NOMO-1 treated with dmso at 0.1 percent for 144 hours (cell line): ENCODE measurements around the gene RGS1.

Experiments
- DNase-seq: peaks from one replicate; lab custom pipeline; 2025; ENCODE audit not compliant: unreplicated experiment; lab: John Stamatoyannopoulos, UW

RGS1 gene

GRCh38 chr1:192553741-192554140 is 21.8 kb upstream of the RGS1 start:
- no peak for DNase-seq

GRCh38 chr1:192554904-192555303 is 20.7 kb upstream of the RGS1 start:
- DNase-seq, result no peak

DNA sequence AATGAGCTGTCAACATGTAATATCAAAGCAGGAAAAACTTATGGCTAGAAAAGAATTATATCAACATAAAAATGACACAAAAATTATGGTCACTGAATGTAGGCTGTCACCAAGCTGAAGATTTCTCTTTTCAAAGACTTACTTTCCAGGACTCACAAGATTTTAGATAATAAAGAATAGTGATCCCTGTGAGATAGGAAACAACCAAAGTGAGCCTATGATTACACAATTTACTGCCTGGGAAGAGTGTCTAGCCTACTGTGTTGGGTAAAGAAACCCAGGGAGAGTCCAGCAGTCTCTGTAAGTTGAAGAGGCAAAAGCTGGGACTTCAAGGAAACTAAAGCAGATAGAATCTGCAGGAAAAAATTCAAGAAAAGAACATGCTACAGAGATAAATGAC is 20.2 kb upstream of the RGS1 start:
- DNase-seq, result no peak

- no peak for DNase-seq
Measured at GRCh38 chr1:192557841-192558595, 17.6 kb upstream of the RGS1 start.

DNA sequence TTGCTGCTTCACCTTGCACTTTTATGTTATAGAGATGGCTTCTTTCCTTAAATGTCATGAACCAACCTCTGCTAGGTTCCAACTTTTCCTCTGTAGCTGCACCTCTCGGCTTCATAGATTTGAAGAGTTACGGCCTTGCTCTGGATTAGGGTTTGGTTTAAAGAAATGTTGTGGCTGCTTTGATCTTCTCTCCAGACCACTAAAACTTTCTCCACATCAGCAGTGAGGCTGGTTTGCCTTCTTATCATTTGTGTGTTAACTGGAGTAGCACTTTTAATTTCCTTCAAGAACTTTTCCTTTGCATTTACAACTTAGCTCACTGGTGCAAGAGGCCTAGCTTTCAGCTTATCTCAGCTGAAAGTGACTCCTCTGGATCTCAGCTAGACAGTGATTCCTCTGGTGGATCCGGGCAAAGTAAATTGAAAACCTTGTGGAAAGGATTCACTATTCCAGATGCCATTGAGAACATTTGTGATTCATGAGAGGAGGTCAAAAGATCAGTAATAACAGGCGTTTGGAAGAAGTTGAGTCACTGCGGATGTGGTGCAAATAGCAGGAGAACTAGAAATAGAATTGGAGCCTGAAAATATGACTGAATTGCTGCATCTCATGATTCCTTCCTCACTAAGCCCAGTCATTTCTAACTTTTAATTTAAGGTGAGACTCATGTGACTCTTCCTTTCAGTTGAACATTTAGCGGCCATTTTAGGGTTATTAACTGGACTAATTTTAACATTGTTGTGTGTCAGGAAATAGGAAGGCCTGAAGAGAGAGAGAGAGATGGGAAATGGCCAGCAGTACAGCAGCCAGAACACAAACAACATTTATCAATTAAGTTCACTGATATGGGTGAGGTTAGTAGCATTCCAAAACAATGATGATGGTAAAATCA is 16.2 kb upstream of the RGS1 start:
- DNase-seq, result peak; percentile 73

GRCh38 chr1:192561301-192561700 is 14.3 kb upstream of the RGS1 start:
- DNase-seq, result no peak

DNA sequence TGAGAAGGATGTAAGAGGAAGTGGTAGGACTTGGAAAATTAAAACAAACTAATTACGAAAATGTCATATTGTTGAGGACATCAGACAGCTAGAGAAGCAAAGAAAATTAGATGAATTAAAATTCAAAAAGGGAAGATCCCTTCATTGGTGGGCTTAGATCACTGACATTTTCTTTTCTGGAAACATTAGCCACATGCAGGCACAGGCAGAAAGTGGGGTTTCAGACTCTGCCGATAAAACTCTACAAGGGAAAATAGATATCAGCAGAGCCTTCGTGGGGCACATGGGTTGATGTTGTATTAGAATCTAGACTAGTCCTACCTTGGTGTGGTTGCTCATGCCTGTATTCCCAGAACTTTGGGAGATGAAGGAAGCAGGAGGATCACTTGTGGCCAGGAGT is 12.4 kb upstream of the RGS1 start:
- no peak for DNase-seq

GRCh38 chr1:192564099-192564498 is 11.5 kb upstream of the RGS1 start:
- DNase-seq, result no peak

GRCh38 chr1:192565946-192566345 is 9.6 kb upstream of the RGS1 start:
- DNase-seq, result no peak

DNA sequence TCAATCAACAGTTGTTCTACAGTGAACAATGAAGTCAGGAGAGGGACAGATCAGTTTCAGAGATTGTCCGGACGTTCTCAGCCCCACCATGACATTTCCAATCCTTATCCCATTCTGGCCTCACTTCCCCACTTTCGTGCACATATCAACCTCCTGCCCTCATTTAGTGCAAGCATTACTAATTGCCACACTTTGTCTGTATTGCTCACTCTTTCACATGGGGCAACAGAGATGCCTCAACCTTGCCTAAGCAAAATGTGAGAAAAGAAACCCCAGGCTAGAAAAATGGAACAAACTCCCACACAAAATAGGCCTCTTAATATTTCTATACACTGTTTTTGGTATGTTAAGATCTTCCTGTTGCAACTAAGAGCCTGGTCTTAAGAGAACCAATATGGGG is 8.9 kb upstream of the RGS1 start:
- DNase-seq, result no peak

DNA sequence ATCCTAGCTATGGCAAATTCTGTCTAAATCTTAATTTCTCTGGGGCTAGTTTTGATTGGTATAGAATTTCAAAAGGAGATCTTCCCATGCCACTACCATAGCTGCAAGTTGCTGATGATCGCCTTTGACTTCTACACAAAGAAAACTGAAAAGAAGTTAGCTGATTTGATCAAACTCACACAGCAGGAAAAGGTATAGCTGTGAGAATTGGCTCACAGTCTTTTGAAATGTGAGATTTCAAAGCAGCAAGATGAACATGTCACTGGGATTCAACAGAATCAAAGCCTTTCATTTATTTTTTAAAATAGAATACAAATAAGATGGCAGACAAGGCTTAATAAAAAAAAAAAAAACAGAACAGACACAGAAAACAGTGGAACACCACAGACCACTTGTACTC is 7.5 kb upstream of the RGS1 start:
- no peak for DNase-seq

GRCh38 chr1:192571668-192572067 is 3.9 kb upstream of the RGS1 start:
- DNase-seq, result no peak

GRCh38 chr1:192573499-192573898 is 2.1 kb upstream of the RGS1 start:
- no peak for DNase-seq

GRCh38 chr1:192574073-192574472 is 1.5 kb upstream of the RGS1 start:
- DNase-seq, result no peak

GRCh38 chr1:192576190-192577144 is 894 bp downstream of the RGS1 start:
- DNase-seq, result no peak

DNA sequence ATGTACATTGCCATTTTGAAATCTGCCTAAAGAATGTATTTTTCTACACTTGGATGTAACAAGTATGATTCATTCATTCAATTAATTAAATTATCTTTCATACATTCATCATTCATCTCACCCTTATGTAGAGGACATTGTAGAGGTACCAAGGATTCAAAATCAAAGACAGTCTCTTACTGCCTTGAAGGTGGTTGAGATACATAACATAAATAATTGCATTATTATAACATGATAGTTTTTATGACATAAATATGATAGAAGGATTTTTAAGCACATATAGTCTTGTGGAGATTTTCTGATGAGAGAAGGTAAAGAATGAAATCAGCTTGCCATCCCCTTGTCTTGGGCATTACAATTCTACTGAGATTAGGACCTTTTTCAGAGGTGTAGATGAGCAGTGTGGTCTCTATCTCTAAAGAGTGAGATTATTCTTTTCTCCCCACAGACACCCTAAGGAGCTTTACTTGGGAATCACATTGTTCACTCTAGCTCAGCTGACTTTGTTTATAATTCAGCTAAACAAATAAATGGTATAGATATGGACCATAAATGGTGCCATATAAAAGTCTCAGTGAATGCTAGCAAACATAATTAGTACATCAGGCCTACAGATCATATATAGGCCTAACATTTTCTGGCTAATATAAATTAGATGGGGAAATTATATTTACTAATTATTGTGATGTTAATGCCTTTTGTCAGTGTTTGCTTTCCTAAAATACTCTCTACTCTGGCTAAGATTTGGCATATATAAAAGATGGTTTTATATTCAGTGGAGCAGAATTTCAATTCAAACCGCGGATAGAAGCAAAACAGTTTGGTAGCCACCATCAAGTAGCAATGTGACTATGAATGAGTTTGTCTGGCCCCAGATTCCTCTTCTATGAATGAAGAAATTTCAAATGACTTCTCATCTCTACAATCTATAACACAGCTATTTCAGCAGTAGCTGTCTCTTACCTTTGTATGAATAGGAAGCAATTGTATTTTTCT is 1.9 kb downstream of the RGS1 start:
- DNase-seq, result no peak

GRCh38 chr1:192578144-192578909 is 2.8 kb downstream of the RGS1 start:
- DNase-seq, result no peak

DNA sequence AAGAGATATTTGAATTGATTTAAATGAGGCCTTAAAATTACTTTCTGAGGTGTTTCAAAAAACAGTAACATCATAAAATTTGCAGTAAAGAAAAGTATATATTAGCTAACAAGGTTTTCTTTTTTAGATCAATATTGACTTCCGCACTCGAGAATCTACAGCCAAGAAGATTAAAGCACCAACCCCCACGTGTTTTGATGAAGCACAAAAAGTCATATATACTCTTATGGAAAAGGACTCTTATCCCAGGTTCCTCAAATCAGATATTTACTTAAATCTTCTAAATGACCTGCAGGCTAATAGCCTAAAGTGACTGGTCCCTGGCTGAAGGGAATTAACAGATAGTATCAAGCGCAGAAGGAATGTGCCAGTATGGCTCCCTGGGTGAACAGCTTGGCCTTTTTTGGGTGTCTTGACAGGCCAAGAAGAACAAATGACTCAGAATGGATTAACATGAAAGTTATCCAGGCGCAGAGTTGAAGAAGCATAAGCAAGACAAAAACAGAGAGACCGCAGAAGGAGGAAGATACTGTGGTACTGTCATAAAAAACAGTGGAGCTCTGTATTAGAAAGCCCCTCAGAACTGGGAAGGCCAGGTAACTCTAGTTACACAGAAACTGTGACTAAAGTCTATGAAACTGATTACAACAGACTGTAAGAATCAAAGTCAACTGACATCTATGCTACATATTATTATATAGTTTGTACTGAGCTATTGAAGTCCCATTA is 3.6 kb downstream of the RGS1 start:
- DNase-seq, result no peak
